ENCODE results near the gene RNF8.

The RNF8 gene

GRCh38 chr6:37406726-37407341 is 53.1 kb downstream of the RNF8 start:
- Mint-ChIP-seq H3K4me1 (ENCODE audit: low read depth in 2 of 2) (no peaks in the 10 kb centered on the region), H3K9me3 (no peaks in the 10 kb centered on the region), H3K27me3 (peaks cover 0 to 7% of the 10 kb centered on the region in 2 donors), H3K36me3 (ENCODE audit: insufficient read depth) (peaks cover 3% of the 10 kb centered on the region), H3K4me3 (no peak overlapping the region), H3K27ac (no peak overlapping the region)
- no peak for DNase-seq
- no peak for ATAC-seq (replicated peaks)

GRCh38 chr6:37407948-37408347 is 54.2 kb downstream of the RNF8 start:
- H3K27me3 Mint-ChIP-seq = peaks cover 0 to 7% of the 10 kb centered on the region in 2 donors
- DNase-seq = no peak
- no peak overlapping the region for H3K4me3 Mint-ChIP-seq
- no peaks in the 10 kb centered on the region for H3K9me3 Mint-ChIP-seq
- no peak for ATAC-seq (replicated peaks)
- no peaks in the 10 kb centered on the region for H3K4me1 Mint-ChIP-seq (ENCODE audit: low read depth in 2 of 2)
- H3K27ac Mint-ChIP-seq = no peak overlapping the region
- H3K36me3 Mint-ChIP-seq (ENCODE audit: insufficient read depth) = peaks cover 6% of the 10 kb centered on the region

- DNase-seq = no peak
- no peak for ATAC-seq (replicated peaks)
- Mint-ChIP-seq H3K36me3 (ENCODE audit: insufficient read depth) (peaks cover 2% of the 10 kb centered on the region), H3K4me3 (no peak overlapping the region), H3K4me1 (ENCODE audit: low read depth in 2 of 2) (no peaks in the 10 kb centered on the region), H3K27ac (no peak overlapping the region), H3K27me3 (peaks cover 0 to 7% of the 10 kb centered on the region in 2 donors), H3K9me3 (no peaks in the 10 kb centered on the region)
Observed at GRCh38 chr6:37409501-37409900, 55.7 kb downstream of the RNF8 start.

GRCh38 chr6:37417393-37417792 is 63.6 kb downstream of the RNF8 start:
- ATAC-seq (replicated peaks) (no peak), DNase-seq (no peak)
- H3K36me3 Mint-ChIP-seq (ENCODE audit: insufficient read depth) = no peaks in the 10 kb centered on the region
- no peaks in the 10 kb centered on the region for H3K27me3 Mint-ChIP-seq
- no peaks in the 10 kb centered on the region for H3K9me3 Mint-ChIP-seq
- H3K4me3 Mint-ChIP-seq = no peak overlapping the region
- H3K27ac Mint-ChIP-seq = no peak overlapping the region
- H3K4me1 Mint-ChIP-seq (ENCODE audit: low read depth in 2 of 2) = no peaks in the 10 kb centered on the region

GRCh38 chr6:37418722-37419121 is 64.9 kb downstream of the RNF8 start:
- no peaks in the 10 kb centered on the region for H3K36me3 Mint-ChIP-seq (ENCODE audit: insufficient read depth)
- peaks cover 0 to 5% of the 10 kb centered on the region in 2 donors for H3K27me3 Mint-ChIP-seq
- no peaks in the 10 kb centered on the region for H3K4me1 Mint-ChIP-seq (ENCODE audit: low read depth in 2 of 2)
- no peak overlapping the region for H3K4me3 Mint-ChIP-seq
- DNase-seq (no peak), ATAC-seq (replicated peaks) (no peak)
- H3K9me3 Mint-ChIP-seq = no peaks in the 10 kb centered on the region
- H3K27ac Mint-ChIP-seq = no peak overlapping the region

GRCh38 chr6:37426058-37426944 is 72.5 kb downstream of the RNF8 start:
- H3K36me3 Mint-ChIP-seq (ENCODE audit: insufficient read depth) = peaks cover 3% of the 10 kb centered on the region
- no peaks in the 10 kb centered on the region for H3K9me3 Mint-ChIP-seq

GRCh38 chr6:37426945-37427510 is 73.2 kb downstream of the RNF8 start:
- H3K4me3 Mint-ChIP-seq = no peak overlapping the region
- no peak overlapping the region for H3K27ac Mint-ChIP-seq
- peaks cover 2% of the 10 kb centered on the region in 2 donors for H3K4me1 Mint-ChIP-seq (ENCODE audit: low read depth in 2 of 2)
- no peak for ATAC-seq (replicated peaks)
- no peak for DNase-seq
- peaks cover 3% of the 10 kb centered on the region for H3K36me3 Mint-ChIP-seq (ENCODE audit: insufficient read depth)
- peaks cover 30 to 35% of the 10 kb centered on the region in 2 donors for H3K27me3 Mint-ChIP-seq
- no peaks in the 10 kb centered on the region for H3K9me3 Mint-ChIP-seq

More at GRCh38 chr6:37426058-37426944, 72.5 kb downstream of the RNF8 start:
- H3K27ac Mint-ChIP-seq = no peak overlapping the region
- DNase-seq (no peak), ATAC-seq (replicated peaks) (no peak)
- H3K4me3 Mint-ChIP-seq = no peak overlapping the region
- peaks cover 30 to 35% of the 10 kb centered on the region in 2 donors for H3K27me3 Mint-ChIP-seq
- H3K4me1 Mint-ChIP-seq (ENCODE audit: low read depth in 2 of 2) = no peaks in the 10 kb centered on the region

- H3K27me3 Mint-ChIP-seq = peaks cover 28 to 30% of the 10 kb centered on the region in 2 donors
- H3K4me3 Mint-ChIP-seq = no peak overlapping the region
- H3K4me1 Mint-ChIP-seq (ENCODE audit: low read depth in 2 of 2) = peaks cover 16 to 18% of the 10 kb centered on the region in 2 donors
- no peak overlapping the region for H3K27ac Mint-ChIP-seq
- ATAC-seq (replicated peaks) (no peak), DNase-seq (no peak)
- peaks cover 21% of the 10 kb centered on the region for H3K36me3 Mint-ChIP-seq (ENCODE audit: insufficient read depth)
- H3K9me3 Mint-ChIP-seq = no peaks in the 10 kb centered on the region
Observed at GRCh38 chr6:37429352-37429750, 75.6 kb downstream of the RNF8 start.

GRCh38 chr6:37432590-37432915 is 78.8 kb downstream of the RNF8 start:
- peaks cover 22% of the 10 kb centered on the region in 2 donors for H3K4me1 Mint-ChIP-seq (ENCODE audit: low read depth in 2 of 2)
- no peak for ATAC-seq (replicated peaks)
- H3K36me3 Mint-ChIP-seq (ENCODE audit: insufficient read depth) = peaks cover 36% of the 10 kb centered on the region
- H3K9me3 Mint-ChIP-seq = no peaks in the 10 kb centered on the region
- peak overlapping the region; percentile 91 to 93 for H3K4me3 Mint-ChIP-seq
- H3K27me3 Mint-ChIP-seq = peaks cover 14 to 19% of the 10 kb centered on the region in 2 donors
- no peak for DNase-seq
- H3K27ac Mint-ChIP-seq = peak overlapping the region; percentile 91 to 97

- H3K4me3 Mint-ChIP-seq = peak within 1 kb of the TSS; percentile 91 to 93
- peaks cover 9 to 13% of the 10 kb centered on the region in 2 donors for H3K27me3 Mint-ChIP-seq
- H3K36me3 Mint-ChIP-seq (ENCODE audit: insufficient read depth) = peaks cover 41% of the 10 kb centered on the region
- H3K9me3 Mint-ChIP-seq = no peaks in the 10 kb centered on the region
- ATAC-seq (replicated peaks) = peak; percentile 87
- peak within 1 kb of the TSS; percentile 91 to 97 for H3K27ac Mint-ChIP-seq
- peak; percentile 97 to 99 (median 98) for DNase-seq
- H3K4me1 Mint-ChIP-seq (ENCODE audit: low read depth in 2 of 2) = peaks cover 25 to 27% of the 10 kb centered on the region in 2 donors
Observed at GRCh38 chr6:37432916-37433656, 79.3 kb downstream of the RNF8 start, which contains the start of gene CMTR1. CMTR1 (plus strand) TSS chr6:37433221; CDS start chr6:37435630, 2,409 bp downstream.

- Mint-ChIP-seq H3K27me3 (peaks cover 6 to 7% of the 10 kb centered on the region in 2 donors), H3K9me3 (no peaks in the 10 kb centered on the region), H3K27ac (peak overlapping the region; percentile 91 to 97), H3K36me3 (ENCODE audit: insufficient read depth) (peaks cover 44% of the 10 kb centered on the region), H3K4me3 (peak overlapping the region; percentile 91 to 93), H3K4me1 (ENCODE audit: low read depth in 2 of 2) (peaks cover 25 to 32% of the 10 kb centered on the region in 2 donors)
- ATAC-seq (replicated peaks) (peak; percentile 15), DNase-seq (peak in 2 of 3 experiments; percentile 11 to 24)
Observed at GRCh38 chr6:37433657-37434271, 80.0 kb downstream of the RNF8 start.

- H3K4me1 Mint-ChIP-seq (ENCODE audit: low read depth in 2 of 2) = peaks cover 25 to 39% of the 10 kb centered on the region in 2 donors
- H3K27me3 Mint-ChIP-seq = no peaks in the 10 kb centered on the region
- H3K36me3 Mint-ChIP-seq (ENCODE audit: insufficient read depth) = peaks cover 49% of the 10 kb centered on the region
- peak overlapping the region in 1 of 2 donors; percentile 91 for H3K27ac Mint-ChIP-seq
- H3K4me3 Mint-ChIP-seq = peak overlapping the region; percentile 91 to 93
- no peaks in the 10 kb centered on the region for H3K9me3 Mint-ChIP-seq
- DNase-seq (no peak), ATAC-seq (replicated peaks) (no peak)
Observed at GRCh38 chr6:37435373-37435772, 81.6 kb downstream of the RNF8 start.

- peaks cover 25 to 39% of the 10 kb centered on the region in 2 donors for H3K4me1 Mint-ChIP-seq (ENCODE audit: low read depth in 2 of 2)
- DNase-seq = no peak
- peaks cover 52% of the 10 kb centered on the region for H3K36me3 Mint-ChIP-seq (ENCODE audit: insufficient read depth)
- H3K27me3 Mint-ChIP-seq = no peaks in the 10 kb centered on the region
- ATAC-seq (replicated peaks) = no peak
- H3K27ac Mint-ChIP-seq = peak overlapping the region in 1 of 2 donors; percentile 91
- no peaks in the 10 kb centered on the region for H3K9me3 Mint-ChIP-seq
- H3K4me3 Mint-ChIP-seq = peak overlapping the region in 1 of 2 donors; percentile 37
Observed at GRCh38 chr6:37435816-37436215, 82.0 kb downstream of the RNF8 start.
